ENCODE results near the gene VCAN. TPM values are rescaled to one million over a fixed set of nuclear protein-coding genes. Genes with fewer than 3 reads are reported as not detected.

The VCAN gene
- total RNA-seq, 1 donor from 2014 or later, result 203 TPM

DNA sequence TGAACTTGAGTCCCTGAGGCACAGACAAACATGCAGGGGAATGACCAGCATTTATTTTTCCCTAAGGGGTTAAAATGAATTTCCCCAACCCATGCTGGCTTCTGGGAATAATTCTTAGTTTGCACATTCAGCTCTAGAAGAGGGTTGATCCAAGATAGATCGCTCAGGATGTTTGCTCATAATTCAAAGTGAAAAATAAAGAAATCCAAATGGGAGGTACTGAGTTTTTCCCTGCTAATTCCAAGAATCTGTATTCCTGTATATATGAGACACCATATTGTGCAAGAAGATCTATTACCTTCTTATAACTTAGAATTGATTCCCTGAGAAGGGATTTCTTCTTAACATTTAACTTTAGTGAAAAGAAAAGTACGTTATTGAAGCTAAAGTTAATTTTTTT lies 96.2 kb downstream of the VCAN start:
- Mint-ChIP-seq H3K4me1 (ENCODE audit: unreplicated experiment) (no peaks in the 10 kb centered on the region), H3K4me3 (ENCODE audit: unreplicated experiment) (no peak overlapping the region)

DNA sequence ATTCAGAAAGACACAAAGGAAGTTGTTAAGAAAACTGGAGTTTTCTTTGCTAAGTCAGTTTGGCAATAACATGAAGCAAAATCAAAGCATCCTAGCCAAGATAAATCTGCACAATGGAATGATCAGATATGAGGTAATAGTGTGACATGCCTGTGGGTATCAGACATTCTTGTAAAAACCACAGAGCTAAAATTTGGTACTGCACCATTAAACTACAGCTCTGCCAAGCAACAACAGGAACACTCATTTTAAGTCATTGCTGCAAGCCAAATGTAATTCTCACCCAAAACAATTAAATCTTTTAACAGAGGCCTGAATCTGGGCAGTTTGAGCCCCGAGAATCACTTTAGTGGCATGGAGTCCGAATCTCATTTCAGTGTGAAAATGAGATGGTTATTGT lies 96.6 kb downstream of the VCAN start:
- Mint-ChIP-seq H3K4me1 (ENCODE audit: unreplicated experiment) (no peaks in the 10 kb centered on the region), H3K27ac (ENCODE audit: unreplicated experiment) (no peak overlapping the region), H3K36me3 (ENCODE audit: low read depth, unreplicated experiment) (peaks cover 3% of the 10 kb centered on the region), H3K4me3 (ENCODE audit: unreplicated experiment) (no peak overlapping the region), H3K9me3 (ENCODE audit: unreplicated experiment) (no peaks in the 10 kb centered on the region), H3K27me3 (ENCODE audit: unreplicated experiment) (no peaks in the 10 kb centered on the region)
- TF ChIP-seq, protein P1, sequence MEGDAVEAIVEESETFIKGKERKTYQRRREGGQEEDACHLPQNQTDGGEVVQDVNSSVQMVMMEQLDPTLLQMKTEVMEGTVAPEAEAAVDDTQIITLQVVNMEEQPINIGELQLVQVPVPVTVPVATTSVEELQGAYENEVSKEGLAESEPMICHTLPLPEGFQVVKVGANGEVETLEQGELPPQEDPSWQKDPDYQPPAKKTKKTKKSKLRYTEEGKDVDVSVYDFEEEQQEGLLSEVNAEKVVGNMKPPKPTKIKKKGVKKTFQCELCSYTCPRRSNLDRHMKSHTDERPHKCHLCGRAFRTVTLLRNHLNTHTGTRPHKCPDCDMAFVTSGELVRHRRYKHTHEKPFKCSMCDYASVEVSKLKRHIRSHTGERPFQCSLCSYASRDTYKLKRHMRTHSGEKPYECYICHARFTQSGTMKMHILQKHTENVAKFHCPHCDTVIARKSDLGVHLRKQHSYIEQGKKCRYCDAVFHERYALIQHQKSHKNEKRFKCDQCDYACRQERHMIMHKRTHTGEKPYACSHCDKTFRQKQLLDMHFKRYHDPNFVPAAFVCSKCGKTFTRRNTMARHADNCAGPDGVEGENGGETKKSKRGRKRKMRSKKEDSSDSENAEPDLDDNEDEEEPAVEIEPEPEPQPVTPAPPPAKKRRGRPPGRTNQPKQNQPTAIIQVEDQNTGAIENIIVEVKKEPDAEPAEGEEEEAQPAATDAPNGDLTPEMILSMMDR (IDR thresholded peaks at IDR 0.05; ENCODE audit: unreplicated experiment), result no peak
- no peak for DNase-seq (ENCODE audit: low spot score)

More for the DNA sequence above, 96.2 kb downstream of the VCAN start:
- Mint-ChIP-seq H3K27me3 (ENCODE audit: unreplicated experiment) (no peaks in the 10 kb centered on the region), H3K36me3 (ENCODE audit: low read depth, unreplicated experiment) (peaks cover 3% of the 10 kb centered on the region), H3K9me3 (ENCODE audit: unreplicated experiment) (no peaks in the 10 kb centered on the region), H3K27ac (ENCODE audit: unreplicated experiment) (no peak overlapping the region)
- no peak for DNase-seq (ENCODE audit: low spot score)
- TF ChIP-seq, protein P1 (IDR thresholded peaks at IDR 0.05; ENCODE audit: unreplicated experiment), result no peak

DNA sequence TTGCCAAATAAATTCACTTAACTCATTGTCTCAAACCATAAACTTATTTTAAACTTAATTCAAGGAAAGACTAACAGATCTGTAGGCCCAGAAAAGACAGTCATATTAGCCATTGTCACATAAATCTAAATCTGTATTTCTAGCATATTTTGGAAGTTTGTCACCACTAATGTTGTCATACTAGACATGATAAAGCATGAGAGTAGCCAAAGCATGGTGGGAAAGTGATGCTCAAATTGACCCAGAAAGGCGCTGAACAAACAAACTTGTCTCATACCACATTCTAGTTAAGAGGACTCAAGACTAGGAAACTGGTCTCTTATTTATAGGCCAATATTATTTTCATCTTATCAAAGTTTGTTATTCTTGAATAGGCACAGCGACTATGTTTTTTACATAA lies 99.4 kb downstream of the VCAN start:
- H3K36me3 Mint-ChIP-seq (ENCODE audit: low read depth, unreplicated experiment), result peaks cover 3% of the 10 kb centered on the region
- H3K9me3 Mint-ChIP-seq (ENCODE audit: unreplicated experiment), result no peaks in the 10 kb centered on the region
- TF ChIP-seq, protein P1 (IDR thresholded peaks at IDR 0.05; ENCODE audit: unreplicated experiment), result no peak
- no peaks in the 10 kb centered on the region for H3K4me1 Mint-ChIP-seq (ENCODE audit: unreplicated experiment)
- DNase-seq (ENCODE audit: low spot score), result no peak
- no peak overlapping the region for H3K27ac Mint-ChIP-seq (ENCODE audit: unreplicated experiment)
- no peak overlapping the region for H3K4me3 Mint-ChIP-seq (ENCODE audit: unreplicated experiment)
- no peaks in the 10 kb centered on the region for H3K27me3 Mint-ChIP-seq (ENCODE audit: unreplicated experiment)

DNA sequence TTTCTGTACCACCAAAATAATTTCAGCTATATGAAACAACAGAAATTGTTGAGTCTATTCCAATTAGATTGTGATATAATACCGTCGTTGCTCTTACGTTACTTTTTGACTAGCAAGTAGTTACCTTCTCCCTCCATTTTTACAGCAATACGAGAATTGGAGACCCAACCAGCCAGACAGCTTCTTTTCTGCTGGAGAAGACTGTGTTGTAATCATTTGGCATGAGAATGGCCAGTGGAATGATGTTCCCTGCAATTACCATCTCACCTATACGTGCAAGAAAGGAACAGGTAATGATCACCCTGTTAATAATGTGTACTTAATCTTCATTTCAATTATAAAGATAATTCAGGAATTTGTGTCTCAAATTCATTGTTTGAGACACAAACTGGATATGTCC lies 100.7 kb downstream of the VCAN start:
- peaks cover 7% of the 10 kb centered on the region for H3K36me3 Mint-ChIP-seq (ENCODE audit: low read depth, unreplicated experiment)
- DNase-seq (ENCODE audit: low spot score), result no peak
- H3K27me3 Mint-ChIP-seq (ENCODE audit: unreplicated experiment), result no peaks in the 10 kb centered on the region
- no peak overlapping the region for H3K27ac Mint-ChIP-seq (ENCODE audit: unreplicated experiment)
- TF ChIP-seq, protein P1 (IDR thresholded peaks at IDR 0.05; ENCODE audit: unreplicated experiment), result no peak
- no peaks in the 10 kb centered on the region for H3K9me3 Mint-ChIP-seq (ENCODE audit: unreplicated experiment)
- no peak overlapping the region for H3K4me3 Mint-ChIP-seq (ENCODE audit: unreplicated experiment)
- H3K4me1 Mint-ChIP-seq (ENCODE audit: unreplicated experiment), result no peaks in the 10 kb centered on the region

DNA sequence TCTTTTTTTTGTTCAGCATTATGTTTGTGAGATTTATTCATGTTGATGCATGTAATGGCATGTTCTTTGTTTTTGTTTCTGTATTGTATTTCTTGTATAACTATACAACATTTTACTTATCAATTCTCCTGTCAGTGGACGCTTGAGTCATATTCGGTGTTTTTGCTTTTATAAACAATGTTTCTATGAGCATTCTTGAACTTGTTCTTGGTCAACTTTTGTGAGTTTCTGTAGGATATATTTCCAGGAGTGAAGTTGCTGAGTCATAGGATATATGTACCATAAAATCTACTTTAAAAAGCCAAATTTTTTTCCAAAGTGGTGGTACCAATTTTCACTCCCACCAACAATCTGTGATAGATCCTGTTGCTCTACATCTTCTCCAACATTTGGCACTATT lies 104.8 kb downstream of the VCAN start:
- no peaks in the 10 kb centered on the region for H3K9me3 Mint-ChIP-seq (ENCODE audit: unreplicated experiment)
- DNase-seq (ENCODE audit: low spot score), result no peak
- H3K27me3 Mint-ChIP-seq (ENCODE audit: unreplicated experiment), result no peaks in the 10 kb centered on the region
- no peak overlapping the region for H3K27ac Mint-ChIP-seq (ENCODE audit: unreplicated experiment)
- no peak overlapping the region for H3K4me3 Mint-ChIP-seq (ENCODE audit: unreplicated experiment)
- TF ChIP-seq, protein P1 (IDR thresholded peaks at IDR 0.05; ENCODE audit: unreplicated experiment), result no peak
- peaks cover 24% of the 10 kb centered on the region for H3K36me3 Mint-ChIP-seq (ENCODE audit: low read depth, unreplicated experiment)
- H3K4me1 Mint-ChIP-seq (ENCODE audit: unreplicated experiment), result no peaks in the 10 kb centered on the region

Data from endothelial cell (in vitro differentiated cells).